Measurements from ENCODE around the gene SPATA4.
"Not testable (repeated sequence)": the region's sequence is repeated elsewhere in the genome, so short reads cannot be mapped to it uniquely, and the experiment has no call there.

Gene SPATA4

DNA sequence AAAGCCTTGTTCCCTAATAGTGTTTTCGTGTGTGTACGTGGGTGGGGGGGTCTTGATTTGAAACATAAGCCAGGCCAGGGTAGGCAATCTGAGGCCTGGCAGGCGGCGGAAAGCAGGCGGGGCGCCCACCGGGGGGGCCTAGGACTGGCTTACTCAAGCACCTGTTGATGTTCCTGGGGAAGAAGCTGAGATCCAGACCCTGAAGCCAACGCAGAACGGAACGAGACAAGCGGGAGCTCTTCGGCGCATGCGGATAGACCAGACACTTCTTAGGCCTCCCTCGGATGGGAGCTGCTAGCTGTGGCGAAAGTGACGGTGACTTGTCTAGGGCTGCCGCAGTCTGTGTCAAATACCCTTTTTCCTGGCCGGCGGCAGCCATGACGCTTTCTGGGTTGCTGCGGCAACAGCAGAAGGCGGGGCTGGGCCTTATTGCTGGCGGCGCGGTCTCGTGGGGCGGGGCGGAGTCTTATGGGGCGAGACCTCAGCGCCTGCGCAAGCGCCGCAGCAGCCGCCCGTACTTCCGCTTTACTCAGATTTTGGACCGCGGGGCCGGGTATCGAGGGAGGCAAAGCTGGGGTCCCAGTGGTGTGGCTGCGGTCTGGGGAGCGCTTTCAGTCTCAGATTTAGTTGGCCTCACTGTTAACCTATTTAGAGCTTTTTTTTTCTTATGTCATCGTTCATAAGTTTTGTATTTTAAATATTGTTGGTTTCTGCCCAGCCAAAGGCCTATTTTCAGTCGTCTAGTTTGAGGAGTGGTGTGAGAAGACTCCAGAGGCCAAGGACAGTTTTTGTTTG is at the start of gene SPATA4:
Gene SPATA4, minus strand, starts transcription at position 402 of the 795 bp plus-strand sequence. Its CDS starts 23 bp downstream, at position 379.
- peak; percentile 89 to 90 for DNase-seq

GRCh38 chr4:176242764-176243347 is 47.5 kb upstream of the SPATA4 start:
- DNase-seq, result no peak

DNA sequence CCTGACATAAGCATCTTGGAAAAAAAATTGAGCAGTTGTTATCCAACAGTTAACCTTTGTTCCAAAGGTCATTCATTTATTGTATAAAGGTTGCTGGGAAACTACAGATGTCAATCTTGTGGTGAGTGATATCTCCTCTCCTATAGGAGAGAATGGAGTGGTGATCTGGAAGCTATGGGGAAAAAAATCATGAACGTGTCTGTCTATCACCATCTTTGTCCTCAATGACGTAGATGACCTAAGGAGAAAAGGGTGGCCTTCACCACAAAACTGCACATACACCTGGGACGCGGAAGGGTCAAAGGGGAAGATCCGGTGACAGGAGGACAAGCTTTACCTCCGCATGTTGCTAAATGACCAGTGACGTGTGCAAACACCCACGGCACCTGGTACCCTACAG is 46.3 kb upstream of the SPATA4 start:
- DNase-seq, result no peak

GRCh38 chr4:176238826-176239225 is 43.4 kb upstream of the SPATA4 start:
- no peak for DNase-seq

- DNase-seq, result no peak
Measured at GRCh38 chr4:176238157-176238610, 42.8 kb upstream of the SPATA4 start.

- DNase-seq, result no peak
Measured at GRCh38 chr4:176236946-176237345, 41.6 kb upstream of the SPATA4 start.

DNA sequence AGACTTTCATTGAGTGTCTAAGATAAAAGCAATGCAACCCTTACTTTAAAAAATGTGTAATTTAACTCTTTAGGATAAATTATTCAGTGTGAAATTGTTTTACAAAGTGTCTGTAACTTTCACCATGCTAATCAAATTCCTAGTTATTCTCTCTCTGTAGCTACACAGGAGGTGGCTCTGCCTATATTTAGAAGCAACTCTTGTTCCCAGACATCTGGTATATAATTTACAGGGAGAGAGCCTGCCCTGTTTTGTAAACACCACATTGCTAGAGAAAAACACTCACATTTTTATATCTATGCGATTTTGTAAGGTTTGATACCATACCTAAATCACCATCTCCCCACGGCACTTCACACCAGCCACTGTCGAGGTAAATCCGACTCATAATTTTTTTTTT is 35.5 kb upstream of the SPATA4 start:
- DNase-seq, result peak in 1 of 2 donors; percentile 8

DNA sequence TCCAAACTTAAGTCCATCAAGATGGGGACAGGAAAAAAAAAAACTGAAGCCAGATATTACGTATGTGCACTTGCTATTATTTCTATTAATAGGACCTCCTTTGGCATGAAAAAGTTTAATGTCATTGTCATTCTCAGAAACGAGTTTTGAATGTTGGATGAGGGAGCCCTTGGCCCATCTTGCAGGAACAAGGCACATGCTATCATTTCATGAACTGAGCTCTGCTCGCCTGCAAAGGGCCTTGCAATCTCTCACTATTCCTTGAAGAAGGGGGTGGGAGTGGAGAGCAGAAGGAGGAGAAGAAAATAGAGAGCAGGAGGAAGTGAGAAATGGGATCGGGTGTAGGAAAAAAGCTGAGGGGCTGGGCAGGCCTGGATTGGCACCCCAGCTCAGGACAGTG is 34.3 kb upstream of the SPATA4 start:
- no peak for DNase-seq

- no peak for DNase-seq
Measured at GRCh38 chr4:176226736-176227135, 31.4 kb upstream of the SPATA4 start.

DNA sequence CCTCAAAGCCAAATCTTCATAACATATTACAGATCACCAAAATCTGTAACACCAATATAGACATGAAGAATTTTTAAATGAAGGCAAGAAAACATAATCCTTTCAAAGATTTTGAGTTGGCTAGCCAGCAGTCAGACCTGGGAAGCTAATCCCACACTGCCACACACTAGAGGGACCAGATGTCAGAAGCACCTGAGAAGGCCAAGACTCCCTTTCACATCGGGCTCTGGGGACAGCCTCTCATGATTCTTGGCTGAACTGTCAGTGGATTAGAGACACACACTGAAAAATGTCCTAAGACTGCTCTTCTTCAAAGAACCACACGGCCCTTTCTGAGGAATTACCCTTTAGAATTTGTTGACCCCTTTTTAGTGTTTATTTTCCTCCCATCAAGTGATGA is 28.2 kb upstream of the SPATA4 start:
- no peak for DNase-seq

GRCh38 chr4:176222149-176222548 is 26.8 kb upstream of the SPATA4 start:
- no peak for DNase-seq

GRCh38 chr4:176217510-176217909 is 22.1 kb upstream of the SPATA4 start:
- no peak for DNase-seq

DNA sequence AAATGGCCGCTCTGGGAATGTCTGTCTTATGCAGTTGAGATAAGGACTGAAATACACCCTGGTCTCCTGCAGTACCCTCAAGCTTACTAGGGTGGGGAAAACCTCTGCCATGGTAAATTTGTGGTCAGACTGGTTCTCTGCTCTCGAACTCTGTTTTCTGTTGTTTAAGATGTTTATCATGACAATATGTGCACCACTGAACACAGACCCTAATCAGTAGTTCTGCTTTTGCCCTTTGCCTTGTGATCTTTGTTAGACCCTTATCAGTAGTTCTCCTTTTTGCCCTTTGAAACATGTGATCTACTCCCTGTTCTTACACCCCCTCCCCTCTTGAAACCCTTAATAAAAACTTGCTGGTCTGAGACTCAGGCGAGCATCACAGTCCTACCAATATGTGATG is 17.0 kb upstream of the SPATA4 start:
- not testable (repeated sequence) for DNase-seq

DNA sequence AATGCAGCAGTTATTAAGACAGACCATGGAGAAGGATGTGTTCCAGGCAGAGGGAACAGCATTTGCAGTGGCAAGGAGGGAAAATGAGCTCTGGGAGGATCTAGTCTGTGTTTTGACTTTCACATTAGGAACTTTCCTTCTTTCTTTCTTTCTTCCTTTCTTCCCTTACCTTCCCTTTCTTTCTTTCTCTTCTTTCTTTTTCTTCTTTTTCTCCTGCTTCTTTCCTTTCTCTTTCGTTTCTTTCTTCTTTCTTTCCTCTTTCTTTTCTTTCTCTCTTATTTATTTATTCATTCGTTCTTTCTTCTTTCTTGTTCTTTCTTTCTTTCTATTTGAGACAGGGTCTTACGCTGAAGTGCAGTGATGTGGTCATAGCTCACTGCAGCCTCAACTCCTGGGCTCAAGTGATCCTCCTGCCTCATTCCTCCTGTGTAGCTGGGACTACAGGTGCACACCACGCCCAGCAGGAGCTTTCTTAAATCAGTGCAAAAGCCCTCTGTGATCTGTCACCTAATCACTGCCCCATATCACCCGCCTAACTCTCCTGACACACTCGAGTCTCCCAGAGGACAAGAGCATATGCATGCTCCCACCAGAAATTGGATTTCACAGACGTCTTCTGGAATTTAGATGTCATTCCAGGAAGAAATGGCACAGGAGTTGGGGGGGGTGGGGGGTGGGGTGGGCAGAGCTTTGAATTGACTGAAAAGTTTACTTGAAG is 15.4 kb upstream of the SPATA4 start:
- DNase-seq, result no peak

DNA sequence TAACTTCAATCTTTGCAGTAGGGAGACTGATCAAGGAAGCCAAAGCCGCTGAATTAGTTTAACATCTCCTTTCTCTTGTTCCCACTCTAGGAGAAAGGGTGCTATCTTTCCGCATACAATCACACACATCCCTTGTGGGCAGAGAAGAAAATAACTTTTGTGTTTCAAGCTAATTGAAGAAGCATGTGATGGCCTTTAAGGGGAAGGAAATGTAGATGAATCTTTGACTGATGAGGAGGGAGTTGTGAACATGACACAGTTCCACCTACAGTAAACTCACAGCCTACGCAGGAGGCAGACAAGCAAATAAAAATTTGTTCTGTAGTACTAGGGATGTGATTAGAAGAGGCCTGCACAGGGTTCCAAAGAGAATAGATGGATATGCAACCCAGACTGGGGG is 14.7 kb upstream of the SPATA4 start:
- DNase-seq, result no peak

- DNase-seq, result no peak
Measured at GRCh38 chr4:176209535-176209934, 14.2 kb upstream of the SPATA4 start.

GRCh38 chr4:176207839-176208238 is 12.5 kb upstream of the SPATA4 start:
- no peak for DNase-seq

GRCh38 chr4:176205299-176205698 is 9.9 kb upstream of the SPATA4 start:
- no peak for DNase-seq

- DNase-seq, result no peak
Measured at GRCh38 chr4:176198316-176198903, 3.0 kb upstream of the SPATA4 start.

DNA sequence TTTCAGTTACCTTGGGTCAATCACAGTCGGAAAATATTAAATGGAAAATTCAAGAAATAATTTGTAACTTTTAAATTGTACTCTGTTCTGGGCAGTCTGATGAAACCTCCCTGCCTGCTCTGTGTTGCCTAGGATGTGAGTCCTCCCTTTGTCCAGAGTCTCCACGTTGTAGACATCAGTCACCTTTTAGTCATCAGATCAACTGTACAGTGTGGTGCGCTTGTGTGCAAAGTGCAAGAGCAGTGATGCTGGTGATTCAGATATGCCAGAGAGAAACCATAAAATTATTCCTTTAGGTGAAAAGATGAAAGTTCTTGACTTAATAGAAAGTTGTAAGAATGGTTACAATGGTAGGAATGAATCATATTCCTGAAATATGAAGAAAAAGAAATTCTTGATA is 1.4 kb downstream of the SPATA4 start:
- no peak for DNase-seq

GRCh38 chr4:176193126-176193525 is 2.3 kb downstream of the SPATA4 start:
- DNase-seq, result no peak

DNA sequence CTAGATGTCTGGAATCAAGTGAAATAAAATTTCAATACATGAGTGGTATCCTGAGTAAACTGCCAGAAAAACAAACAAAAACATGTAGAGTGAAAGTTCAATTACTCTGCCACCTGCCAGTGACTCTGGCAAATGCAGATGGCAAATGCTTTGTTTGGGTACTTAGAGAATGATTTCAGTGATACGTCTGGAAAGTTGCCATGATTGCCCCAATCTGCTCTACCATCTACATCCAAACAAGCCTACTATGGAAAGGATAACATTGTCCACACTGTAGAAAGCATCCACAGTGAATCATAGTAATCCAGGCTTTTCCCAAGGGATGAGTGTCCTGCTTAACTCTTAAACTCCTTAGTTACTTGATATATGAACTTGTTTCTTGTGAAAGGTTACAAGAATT is 3.4 kb downstream of the SPATA4 start:
- no peak for DNase-seq

All from hippocampal formation (tissue), 2 donors.